ENCODE data around the gene CFAP119. TPM values are rescaled to one million over a fixed set of nuclear protein-coding genes. Genes with fewer than 3 reads are reported as not detected.

The CFAP119 gene
- total and polyA plus RNA-seq, 10 of the 15 experiments (the other 5 are each of a cell fraction or from before 2014, with no cell fraction given): 2.2 to 9.4 (median 4.3) TPM

GRCh38 chr16:30771726-30772125, 9.9 kb upstream of the CFAP119 start (continued):
- no peak for TF ChIP-seq BCL3 (IDR thresholded peaks at IDR 0.05; ENCODE audit: borderline replicate concordance, insufficient read depth, low read depth, low read length, poor library complexity, severe bottlenecking)
- no peak for TF ChIP-seq ETV6 (conservative IDR thresholded peaks at IDR 0.05 in 1 of 2, IDR thresholded peaks at IDR 0.05 in 1 of 2; ENCODE audit: borderline replicate concordance in 1 of 2, low read depth in 1 of 2)
- no peak for TF ChIP-seq REST (IDR thresholded peaks at IDR 0.05; ENCODE audit: low read depth, low read length)
- TF ChIP-seq ELK1 (IDR thresholded peaks at IDR 0.05; ENCODE audit: low read depth, low read length): no peak

Data from GM12878 (cell line).